CMK (cell line): ENCODE results near the gene ADGRV1.

Source experiments
- DNase-seq: peaks from one replicate; pipeline ENCODE4 v3.0.0-alpha.2; 2010; ENCODE audit warnings: low read depth

Gene ADGRV1

DNA sequence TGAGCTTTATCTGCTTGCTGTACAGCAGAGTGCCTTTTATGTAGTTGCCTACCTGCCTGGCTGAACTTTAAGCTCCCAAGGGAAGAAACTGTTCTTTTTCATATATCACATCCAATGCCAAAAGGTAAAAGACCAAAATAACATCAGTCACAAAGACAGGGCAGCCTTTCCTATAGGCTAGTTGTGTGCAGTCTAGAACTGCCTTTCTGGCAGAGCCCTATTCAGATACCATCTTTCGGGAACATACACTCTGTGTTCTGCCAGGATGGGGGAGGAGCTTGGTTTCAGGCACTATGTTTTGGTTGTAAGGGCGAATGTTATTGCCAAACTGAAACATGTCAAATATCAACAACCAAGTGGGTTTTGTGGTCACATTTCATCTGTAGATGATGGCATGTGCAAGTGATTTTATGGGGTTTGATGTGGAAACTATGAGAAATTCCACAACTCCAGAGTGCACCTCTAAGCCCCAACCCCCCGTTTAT lies 314.5 kb downstream of the ADGRV1 start:
- DNase-seq = no peak

DNA sequence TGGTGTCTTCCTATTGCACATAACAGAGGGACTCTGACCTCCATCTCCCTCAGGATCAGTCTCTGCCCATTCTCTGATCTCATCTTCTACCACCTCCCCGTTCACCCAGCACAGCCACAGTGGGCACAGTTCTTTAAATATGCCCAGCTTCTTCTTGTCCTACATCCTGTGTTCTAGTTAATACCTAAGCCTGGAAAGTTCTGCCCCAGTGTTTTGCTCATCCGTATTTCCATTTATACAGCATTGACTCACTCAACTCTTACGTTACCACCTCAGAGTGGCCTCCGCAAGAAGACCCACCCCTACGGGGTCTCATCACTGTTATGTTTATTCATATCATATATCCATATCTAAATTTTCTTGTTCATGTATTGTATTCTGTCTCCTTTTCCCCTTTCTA lies 315.5 kb downstream of the ADGRV1 start:
- no peak for DNase-seq

DNA sequence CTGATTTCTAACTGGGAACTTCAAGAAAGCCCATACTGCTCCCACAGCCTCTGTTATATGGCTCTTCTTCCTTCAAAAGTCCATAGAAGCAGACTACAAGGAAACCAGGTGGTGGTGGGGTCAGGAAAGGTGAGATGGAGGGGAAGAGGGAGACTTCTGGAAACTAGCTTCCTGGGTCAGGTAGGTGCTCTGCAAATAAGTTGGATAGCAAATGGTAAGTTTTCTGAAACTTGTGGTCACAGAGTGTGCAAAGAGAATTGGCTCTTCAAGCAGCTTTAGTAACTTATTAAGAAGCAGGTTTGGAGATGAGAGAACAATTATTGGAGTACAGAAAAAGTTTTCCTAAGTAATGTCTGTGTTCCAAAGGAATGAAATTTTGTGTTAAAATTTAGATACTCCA lies 316.9 kb downstream of the ADGRV1 start:
- DNase-seq = no peak

DNA sequence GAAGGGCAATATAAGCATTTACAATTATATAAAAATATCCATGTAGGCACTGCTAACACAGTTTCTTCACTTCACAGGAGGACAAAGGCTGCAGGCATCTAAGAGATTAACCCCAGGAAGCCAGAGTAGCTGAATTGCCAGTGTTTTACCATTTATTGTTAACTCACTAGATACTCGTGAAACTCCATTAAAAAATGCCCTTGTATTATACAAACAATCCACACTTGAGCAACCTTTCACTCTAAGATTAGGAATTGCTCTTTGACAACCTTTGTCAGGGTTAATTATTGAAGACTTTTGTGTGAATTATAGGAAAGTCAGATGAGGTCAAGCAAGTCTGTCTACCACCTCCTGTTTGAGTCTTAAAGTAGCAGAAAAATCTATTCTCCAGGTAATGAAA lies 317.8 kb downstream of the ADGRV1 start:
- DNase-seq = no peak

DNA sequence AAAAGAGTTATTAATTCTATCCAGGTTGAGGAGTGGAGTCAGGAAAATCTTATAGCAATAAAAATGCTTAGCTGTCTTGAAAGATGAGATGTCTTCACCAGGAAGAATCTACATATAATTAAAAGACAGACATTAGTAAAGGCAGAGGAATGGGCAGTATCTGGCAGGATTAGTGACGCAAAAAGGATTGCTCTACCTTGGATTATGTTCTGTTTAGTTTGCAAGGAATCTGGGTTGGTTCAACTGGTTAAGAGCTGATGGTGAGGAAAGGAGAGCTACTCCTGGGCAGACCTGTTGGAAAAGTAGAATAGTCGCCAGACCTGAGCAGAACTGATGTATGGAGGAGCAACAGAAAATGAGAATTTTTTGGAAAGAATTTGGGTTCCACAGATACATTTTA lies 318.5 kb downstream of the ADGRV1 start:
- DNase-seq = no peak

DNA sequence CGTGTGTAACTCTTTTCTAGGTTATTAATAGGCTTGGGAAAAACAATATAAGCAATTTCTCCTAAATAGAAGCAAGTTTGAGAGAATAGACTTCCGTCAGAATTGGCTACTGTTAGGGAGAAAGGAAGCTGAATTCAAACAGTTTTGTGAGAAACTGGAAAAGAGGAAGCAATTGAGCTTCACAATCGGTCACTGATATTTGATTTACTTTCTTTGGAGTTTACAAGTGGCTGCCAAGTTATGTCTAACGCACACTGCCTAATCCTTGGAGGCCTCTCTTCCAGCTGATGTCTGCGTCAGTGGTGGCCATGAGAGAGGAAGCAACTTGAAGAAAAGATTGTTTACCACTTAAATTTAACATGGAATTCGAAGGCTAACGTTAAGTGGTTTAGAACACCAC lies 319.5 kb downstream of the ADGRV1 start:
- no peak for DNase-seq

DNA sequence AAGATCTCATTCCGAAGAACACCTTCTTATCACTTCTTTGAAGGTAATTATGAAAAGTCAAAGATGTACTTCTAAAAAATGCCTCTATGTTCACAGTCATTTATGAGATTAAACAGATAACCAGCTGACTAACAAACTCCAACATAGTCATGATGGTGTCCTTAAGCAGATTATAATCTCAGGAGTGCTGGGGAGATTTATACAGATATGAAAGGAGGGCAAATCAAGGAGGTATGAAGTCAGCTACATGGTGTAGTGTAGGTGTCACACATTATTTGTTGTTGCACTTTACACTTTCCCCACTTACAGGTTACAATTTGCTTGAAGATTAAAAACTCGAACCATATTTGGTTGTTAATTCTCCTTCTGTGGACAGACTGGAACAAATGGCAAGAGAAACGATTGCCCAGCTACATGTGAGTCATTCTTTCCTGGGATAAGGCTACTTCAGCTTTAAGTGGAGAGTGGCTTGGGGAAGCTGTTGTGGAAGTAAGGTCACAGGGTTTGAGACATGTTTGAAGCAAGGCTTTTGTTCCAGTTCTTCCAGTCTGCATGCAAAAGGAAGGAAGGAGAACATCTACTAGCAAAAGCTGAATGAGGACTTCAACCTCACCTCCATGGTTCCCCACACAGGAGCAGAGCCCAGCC lies 320.1 kb downstream of the ADGRV1 start:
- DNase-seq = no peak

DNA sequence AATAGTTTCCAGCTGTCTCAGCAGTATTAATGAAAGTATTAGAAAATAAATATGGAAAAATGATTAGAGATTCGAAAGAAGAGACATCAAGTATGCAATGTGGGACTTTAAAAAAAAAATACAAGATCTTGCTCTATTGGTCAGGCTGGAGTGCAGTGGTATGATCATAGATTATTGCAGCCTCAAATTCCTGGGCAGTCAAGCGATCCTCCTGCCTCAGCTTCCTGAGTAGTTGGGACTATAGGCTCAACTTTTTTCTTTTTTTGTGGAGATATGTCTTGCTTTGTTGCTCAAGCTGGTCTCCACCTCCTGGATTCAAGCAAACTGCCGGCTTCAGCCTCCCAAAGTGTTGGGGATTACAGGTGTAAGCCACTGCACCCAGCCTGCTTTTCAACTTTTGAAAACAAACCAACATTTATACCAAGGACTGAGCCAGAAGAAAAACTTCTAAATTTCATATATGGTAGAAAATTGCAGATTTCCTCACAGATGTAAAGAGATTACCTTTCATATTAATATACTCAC lies 323.1 kb downstream of the ADGRV1 start:
- DNase-seq = no peak

DNA sequence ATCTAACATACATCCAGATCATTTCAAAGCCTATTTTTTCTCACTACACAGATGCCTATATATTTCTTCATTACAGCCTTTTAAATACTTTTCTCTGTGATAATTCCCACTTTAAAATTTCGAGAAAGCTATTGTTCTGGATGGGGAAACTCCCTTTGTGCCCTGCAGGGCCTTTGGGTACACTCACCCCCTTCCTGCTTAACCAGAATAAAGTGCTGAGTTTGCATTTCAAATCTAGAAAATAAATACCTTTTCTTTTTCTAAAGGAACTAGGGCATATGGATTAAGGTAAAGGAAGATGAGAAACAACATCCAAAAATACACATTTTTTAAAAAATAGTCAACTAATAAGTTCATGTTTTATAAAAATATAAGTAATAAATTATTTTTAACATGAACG lies 323.9 kb downstream of the ADGRV1 start:
- DNase-seq = no peak

DNA sequence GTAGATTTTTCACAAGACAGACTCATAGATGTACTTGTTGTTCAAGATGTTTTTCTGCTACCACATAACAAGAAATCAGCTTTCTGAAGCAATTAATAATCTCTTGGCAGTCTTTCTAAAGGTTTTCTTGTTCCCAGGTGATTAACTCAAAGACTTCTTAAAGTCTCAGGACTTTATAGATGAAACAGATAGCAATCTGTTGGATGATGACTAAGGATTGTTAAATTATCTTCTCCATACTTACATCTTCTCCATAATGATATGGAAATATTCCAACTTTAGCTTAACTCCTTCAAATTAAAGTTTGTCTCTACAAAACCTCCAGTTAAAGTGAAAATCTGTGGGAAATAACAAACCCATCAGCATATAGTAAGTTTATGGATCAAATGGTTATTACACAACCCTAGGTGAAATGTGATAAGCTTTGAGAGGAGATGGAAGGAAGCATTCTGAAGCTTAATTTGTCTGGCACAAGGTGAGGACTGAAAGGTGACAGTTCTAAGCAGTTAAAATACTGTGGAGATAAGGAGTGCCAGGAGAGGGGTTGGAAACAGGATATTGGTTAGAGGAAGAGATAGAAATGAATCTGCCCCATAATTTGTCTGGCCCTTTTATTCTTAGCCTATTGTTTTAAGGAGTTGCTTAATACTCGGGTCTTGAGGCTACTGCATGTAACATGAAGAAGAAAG lies 326.7 kb downstream of the ADGRV1 start:
- no peak for DNase-seq

DNA sequence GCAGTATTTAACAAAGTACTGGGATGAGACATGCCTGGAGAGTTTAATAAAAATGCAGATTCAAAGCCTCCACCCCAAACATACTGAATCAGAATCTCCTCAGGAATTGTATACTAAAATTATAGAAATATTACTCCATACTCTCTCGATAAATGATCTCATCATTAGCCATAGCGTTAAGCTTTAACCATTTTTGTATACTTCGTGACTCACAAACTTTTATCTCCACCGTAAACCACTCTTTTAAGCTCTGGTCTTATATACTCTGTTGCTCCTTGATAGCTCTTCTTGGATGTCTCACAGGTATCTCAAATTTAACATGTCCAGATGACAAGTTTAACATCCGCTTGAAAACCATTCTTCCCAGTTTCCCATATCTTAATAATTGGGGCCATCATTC lies 327.8 kb downstream of the ADGRV1 start:
- no peak for DNase-seq

DNA sequence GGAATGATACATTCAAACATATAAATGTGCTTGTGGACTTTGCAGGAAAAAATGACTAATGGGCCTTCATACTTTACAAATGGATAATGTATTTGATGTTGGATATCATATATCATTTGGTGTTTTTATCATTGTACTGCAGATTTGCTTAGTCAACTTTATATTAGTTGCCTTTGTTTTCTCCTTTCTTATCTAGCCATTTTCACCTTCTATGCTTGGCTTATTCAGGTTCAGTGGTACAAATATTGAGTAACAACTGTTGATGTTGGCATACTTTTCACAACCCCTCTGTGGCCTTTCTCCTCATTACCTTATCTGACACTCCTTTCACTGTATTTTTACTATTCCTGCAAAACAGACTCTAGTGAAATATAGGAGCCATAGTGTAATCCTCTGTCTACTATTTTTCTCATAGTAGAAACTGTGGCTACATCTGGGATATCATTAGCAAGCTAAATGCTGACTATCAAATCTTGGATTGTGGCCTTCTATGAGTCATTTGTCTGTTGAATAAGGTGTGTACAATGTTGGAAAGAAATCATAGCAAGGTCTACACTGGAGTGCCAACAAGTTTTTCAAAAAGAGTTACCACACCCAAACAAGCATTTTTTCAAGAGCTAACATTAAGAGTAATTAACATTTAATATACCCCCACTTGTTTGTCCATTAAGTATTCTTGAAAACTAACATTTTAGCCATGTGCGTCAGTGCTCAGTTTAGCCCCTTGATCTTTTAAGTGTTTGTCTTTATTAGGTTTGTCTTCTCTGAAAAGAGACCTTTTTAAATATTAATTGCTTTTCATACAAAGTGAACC lies 330.1 kb downstream of the ADGRV1 start:
- DNase-seq = no peak

DNA sequence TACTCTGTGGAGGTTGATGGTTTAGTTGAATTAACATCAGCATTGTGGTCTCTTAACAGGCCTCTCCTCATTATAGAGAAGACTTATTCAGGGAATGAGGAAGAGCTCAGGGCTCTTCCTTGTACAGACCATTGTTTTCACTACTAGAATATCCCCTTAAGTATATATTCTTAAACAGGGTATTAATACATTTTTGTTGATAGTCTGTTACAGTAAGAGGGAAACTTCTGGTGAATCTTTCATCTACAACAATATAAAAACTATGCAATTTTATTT lies 330.7 kb downstream of the ADGRV1 start:
- DNase-seq = no peak

DNA sequence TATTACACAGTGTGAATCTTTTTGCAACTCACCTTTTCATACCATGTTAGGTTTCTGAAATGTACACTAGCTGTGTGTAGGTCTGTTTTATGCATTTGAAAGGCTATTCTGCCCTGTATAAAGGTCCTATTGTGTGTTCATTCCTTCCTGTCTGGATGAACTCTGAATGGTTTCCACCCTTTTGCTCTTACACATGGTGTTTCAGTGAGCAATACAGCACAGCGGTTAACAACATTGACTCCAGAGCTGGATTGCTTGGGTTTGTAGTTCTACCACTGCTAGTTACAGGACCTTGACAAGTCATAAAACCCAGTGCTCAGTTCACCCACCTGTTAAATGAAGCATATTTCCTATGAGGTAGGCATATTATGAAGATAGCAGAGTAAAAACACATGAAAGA lies 331.6 kb downstream of the ADGRV1 start:
- no peak for DNase-seq

DNA sequence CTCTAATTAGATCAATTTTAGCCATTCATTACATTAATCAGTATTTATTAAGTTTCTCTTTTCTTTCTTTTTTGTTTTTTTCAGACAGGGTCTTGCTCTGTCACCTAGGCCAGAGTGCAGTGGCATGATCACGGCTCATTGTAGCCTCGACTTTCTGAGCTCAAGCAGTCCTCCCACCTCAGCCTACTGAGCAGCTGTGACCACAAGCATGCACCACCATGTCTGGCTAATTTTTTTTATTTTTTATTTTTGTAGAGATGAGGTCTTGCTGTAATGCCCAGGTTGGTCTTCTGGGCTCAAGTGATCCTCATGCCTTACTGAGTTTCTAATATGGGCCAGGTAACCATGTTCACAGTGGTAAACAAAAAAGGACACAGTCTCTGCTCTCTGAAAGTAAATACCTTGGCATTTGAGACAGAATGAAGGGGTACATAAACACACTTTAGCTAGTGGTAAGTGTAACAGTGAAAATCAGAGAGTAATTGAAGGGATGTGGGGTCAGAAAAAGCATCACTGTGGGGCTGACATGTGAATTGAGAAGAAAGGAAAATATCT lies 336.3 kb downstream of the ADGRV1 start:
- DNase-seq = no peak

DNA sequence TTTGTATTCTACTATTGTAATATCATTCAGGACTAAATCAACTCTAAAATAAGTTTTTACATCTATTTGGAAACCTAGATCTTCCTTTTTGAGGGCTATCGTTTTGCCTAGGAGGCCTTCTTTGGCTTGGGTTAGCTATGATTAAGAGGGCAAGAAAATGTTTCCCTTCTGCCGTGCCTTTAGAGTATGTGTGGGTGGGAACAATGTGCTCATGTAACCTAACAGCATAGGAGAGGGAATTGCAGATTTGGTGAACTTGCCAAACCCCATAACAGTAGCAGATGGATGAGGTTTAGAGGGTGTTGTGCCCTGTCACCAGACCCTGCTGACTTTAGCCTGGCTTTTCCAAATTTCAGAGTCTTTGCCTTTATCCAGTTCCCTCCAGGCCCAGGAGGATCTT lies 339.0 kb downstream of the ADGRV1 start:
- DNase-seq = no peak

DNA sequence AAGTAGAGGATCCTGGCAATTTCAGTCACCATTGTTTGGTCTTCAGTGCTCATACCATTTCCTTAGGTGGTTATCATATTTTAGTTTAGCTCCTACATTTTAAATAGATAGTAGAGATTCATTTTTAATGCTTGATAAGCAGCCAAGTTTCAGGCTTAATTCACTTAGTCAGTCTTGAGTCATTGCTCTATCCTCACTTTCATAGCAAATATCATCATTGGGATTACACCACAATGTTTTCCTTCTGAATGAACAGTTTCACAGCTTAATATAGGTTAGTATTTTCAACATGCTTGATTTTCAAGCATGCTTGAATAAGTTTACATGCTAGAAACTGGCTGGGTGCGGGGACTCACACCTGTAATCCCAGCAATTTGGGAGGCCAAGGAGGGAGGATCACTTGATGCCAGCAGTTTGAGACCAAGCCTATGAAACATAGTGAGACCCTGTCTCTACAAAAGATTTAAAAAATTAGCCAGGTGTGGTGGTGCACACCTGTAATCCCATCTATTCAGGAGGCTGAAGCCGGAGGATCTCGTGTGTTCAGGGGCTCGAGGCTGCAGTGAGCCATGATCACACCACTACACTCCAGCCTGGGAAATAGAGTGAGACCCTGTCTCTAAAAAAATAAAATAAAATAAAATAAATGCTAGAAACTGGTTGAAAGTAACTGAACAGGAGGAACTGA lies 339.9 kb downstream of the ADGRV1 start:
- DNase-seq = no peak

DNA sequence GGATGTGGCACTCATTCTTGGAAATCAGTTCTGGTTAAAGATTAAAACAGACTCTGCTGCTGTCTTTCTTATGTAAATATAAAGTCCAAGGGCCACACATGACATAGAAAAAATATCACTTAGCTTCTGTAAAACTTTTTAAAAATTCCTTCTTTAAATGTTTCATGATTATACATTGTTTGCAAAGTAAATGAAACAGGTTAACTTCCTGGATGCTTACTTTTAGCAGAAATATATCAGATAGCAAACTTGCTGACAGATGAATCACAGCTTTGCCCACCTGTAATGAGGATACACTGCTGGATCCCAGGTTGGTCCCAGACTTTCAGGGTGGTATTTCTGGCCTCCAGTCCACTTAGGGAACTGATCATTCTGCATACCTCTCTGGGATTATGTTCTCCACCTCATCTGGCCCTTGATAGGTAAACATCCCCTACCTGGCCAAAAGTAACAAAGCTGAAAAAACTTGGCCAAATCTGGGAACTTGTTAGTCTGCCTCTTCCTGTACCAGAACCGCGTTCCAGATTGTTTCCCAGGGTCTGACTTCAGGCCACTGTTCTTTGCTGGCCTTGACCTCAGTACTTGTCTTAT lies 340.5 kb downstream of the ADGRV1 start:
- no peak for DNase-seq

DNA sequence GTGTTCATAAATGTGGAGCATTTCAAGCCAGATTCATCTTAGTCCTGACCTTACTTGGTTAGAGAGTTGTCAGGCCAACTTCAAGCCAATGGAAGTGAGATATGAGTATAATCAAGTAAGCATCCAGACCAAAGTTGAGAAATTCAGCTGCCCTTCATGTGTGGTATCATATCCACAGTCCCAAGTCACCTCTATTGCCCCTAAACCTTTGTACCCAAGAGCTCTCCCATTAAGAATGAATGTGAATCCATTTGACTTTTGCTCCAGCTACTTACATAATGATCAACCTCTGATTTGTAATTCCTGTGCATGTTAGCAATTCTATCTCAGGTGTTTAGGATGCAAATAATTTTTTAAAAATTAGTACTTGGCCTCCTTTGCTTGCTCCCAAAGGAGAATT lies 342.7 kb downstream of the ADGRV1 start:
- no peak for DNase-seq

DNA sequence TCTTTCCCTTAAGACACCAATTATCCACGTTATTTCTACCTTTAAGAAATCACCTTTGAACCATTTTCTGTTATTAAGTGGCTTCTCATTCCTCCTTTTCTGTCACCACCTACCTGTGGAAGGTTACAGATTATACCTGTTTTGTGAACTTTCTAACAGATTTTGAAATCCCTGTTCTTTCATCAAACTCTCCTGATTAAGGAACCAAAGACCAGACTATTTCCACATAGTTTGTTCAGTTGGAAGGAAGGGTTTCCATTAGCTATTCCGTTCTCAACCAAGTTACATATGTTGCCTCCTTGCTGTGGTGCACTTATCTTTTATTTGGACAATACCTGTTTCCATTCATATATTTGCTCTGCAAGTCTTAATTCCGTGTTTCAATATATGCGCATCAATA lies 343.6 kb downstream of the ADGRV1 start:
- DNase-seq = no peak

DNA sequence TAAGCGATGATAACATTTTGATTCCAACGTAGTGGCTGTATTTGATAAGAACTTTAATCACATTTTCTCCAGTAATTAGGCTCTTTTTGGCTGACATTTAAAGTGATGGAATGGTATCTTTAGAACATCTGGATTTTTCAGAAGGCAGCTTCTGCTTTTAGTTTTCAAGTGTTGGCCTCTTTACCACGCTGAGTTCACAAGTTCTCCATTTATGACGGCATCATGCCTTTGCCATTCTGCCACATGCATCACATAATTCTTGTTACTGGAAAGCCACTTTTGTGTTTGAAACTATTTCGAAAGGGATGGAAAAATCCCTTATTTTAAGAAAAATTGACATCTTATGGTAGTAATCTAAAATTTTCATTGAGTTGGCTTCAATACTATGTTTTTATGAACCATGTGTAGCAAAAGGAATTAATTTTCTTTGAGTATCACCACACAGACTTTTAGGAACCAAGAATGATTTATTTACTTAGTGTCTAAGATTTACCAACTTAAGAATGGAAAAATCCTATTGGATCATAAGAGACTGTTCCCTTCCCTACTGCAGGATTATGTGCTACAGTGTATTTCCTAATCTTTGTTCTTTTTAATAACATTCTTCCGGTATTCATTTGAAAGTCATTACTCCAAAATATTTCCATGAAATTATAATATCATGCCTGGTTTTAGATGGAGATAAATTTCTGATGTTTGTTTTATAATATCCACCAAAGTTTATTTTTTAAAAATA lies 344.2 kb downstream of the ADGRV1 start:
- DNase-seq = no peak
